HG03571 (cell line): ENCODE data around the gene SUV39H1.

Experiments used
- ATAC-seq: cut with Tn5 transposase; IDR thresholded peaks from one replicate; pipeline ENCODE4 v1.9.1; 2021; ENCODE audit not compliant: unreplicated experiment

SUV39H1 gene

DNA sequence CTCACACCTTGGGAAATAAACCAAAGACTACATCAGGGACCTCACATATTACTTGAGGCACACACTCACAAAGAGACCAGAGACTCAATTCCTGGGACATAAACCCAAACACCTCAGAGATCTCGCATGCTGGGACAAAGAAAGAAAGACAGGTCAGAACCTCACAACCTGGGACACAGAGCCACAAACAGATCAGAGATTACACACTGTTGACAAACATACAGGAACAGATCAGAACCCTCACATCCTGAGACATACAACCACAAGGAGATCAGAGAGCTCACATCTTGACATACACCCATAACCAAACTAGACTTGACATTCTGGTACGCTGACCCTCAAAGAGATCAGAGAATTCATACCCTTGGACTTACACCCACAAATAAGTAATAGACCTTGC lies 17.3 kb downstream of the SUV39H1 start:
- ATAC-seq: no peak

DNA sequence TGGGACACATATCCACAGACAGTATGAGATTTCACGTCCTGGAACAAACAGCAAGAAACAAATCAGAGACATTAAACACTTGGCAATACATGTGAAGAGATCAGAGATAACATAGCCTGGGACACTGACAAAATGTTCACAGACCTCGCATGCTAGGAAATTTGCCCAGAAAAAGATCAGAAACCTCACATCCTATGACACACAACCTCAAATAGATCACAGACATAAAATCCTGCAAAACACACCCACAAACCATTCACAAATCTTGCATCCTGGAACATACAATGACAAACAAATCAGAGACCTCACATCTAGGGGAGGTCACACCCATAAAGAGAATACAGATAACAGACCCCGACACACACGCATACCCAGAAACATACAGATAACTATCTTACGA lies 18.0 kb downstream of the SUV39H1 start:
- ATAC-seq: no peak

- ATAC-seq: no peak
Measured at GRCh38 chrX:48715072-48715471, 18.5 kb downstream of the SUV39H1 start.

- ATAC-seq: no peak
Measured at GRCh38 chrX:48715876-48716502, 19.5 kb downstream of the SUV39H1 start.

DNA sequence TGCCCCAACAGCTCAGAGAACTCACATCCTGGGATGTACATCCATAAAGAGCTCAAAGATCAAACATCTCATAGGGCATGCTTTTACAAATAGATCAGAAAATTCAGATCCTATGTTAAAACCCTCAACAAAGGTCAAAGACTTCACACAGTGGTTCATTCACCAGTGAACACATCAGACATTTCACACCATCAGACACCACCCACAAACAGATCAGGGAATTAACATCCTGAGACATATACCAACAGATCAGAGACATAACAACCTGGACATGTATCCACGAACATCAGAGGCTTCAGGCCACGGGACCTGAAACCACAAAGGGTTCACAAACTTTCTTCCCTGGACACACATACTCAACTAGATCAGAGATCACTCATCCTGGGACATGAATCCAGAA lies 23.4 kb downstream of the SUV39H1 start:
- no peak for ATAC-seq

- no peak for ATAC-seq
Measured at GRCh38 chrX:48720577-48721250, 24.2 kb downstream of the SUV39H1 start.

GRCh38 chrX:48721916-48722315 lies 25.4 kb downstream of the SUV39H1 start:
- ATAC-seq: no peak

DNA sequence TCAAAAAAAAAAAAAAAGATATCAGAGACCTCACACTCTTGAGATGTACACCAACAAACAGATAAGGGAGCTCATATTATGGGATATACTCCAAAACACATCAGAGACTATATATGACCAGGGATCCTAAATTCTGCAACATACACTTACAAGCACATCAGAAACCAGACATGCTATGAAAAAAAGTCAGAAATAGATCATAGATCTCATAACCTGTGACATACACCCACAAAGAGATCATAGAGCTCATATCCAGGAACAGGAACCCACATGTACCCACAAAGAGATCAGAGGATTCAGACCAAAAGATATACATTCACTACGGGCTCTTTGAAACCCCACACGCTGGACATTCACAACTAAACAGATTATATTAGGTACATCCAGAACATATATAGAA lies 30.1 kb downstream of the SUV39H1 start:
- ATAC-seq: no peak

GRCh38 chrX:48728653-48729052 lies 32.1 kb downstream of the SUV39H1 start:
- ATAC-seq: no peak

DNA sequence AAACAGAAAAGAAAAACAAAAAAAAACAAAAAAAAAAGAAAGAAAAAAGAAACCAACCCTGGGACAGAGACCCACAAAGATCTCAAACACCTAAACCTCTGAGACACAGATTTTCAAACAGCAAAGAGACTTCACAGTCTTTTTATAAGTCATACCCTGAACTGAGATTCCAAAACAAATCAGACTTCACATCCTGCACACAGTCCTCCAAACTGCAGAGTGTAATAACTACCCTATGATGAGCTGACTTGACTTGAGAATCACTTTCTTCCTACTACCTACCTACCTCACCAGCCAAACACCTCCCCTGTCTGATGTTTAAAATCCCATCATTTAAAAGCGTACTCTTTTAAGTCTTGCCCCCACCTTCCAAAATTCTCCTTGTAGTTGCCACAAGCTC lies 39.8 kb downstream of the SUV39H1 start:
- ATAC-seq: no peak

GRCh38 chrX:48736878-48737212 lies 40.3 kb downstream of the SUV39H1 start:
- ATAC-seq: no peak

GRCh38 chrX:48737213-48737938 lies 40.8 kb downstream of the SUV39H1 start:
- ATAC-seq: peak; percentile 98

DNA sequence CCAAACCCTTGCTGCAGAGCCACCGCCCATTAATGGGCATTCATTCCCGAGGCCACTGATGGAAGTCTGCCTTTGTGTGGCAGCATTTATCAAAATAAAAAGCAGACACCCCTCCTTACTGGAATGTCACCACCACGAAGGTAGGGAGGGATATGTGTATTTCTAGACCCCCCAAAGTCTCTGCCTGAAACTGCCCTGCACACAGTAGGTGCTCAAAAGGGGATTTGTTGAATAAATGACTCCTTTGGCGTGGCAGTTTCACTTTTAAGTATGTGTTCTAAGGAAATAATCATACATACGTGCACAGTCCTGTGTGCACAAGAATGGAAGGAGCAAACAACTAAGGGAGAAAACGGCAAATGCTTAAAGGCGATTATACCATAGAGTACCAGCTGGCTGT lies 41.4 kb downstream of the SUV39H1 start:
- no peak for ATAC-seq

- no peak for ATAC-seq
Measured at GRCh38 chrX:48741834-48742233, 45.3 kb downstream of the SUV39H1 start.

DNA sequence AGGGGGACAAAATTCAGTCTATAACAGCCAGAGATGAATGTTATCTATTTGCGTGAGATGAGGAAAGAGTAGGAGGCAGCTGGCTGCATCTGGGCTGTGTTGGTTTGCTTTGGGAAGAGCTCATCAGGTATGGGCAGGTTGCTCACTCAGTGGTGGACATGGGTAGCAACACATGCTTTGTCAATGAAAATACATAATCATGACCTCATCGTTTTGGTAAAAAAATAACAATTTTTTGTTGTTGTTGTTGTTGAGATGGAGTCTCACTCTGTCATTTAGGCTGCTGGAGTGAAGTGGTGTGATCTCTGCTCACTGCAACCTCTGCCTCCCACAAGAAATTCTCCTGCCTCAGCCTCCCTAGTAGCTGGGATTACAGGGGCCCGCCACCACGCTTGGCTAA lies 48.7 kb downstream of the SUV39H1 start:
- no peak for ATAC-seq

- ATAC-seq: no peak
Measured at GRCh38 chrX:48747415-48748016, 51.0 kb downstream of the SUV39H1 start.

GRCh38 chrX:48749182-48749581 lies 52.6 kb downstream of the SUV39H1 start:
- no peak for ATAC-seq

DNA sequence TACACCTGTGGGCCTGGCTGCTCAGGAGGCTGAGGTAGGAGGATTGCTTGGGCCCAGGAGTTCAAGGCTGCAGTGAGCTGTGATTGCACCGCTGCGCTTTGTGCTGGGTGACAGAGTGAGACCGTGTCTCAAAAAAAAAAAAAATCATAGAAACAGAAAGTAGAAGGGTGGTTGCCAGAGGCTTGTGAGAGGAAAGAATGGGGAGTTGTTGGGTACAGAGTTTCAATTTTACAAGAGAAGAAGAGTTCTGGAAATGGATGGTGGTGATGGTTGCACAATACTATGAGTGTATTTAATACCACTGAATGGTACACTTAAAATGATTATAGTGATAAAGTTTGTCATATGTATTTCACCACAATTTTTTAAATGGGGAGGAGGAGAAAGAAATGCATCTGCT lies 54.8 kb downstream of the SUV39H1 start:
- ATAC-seq: no peak

- ATAC-seq: no peak
Measured at GRCh38 chrX:48752498-48752897, 56.0 kb downstream of the SUV39H1 start.

- ATAC-seq: no peak
Measured at GRCh38 chrX:48753708-48754228, 57.2 kb downstream of the SUV39H1 start.

DNA sequence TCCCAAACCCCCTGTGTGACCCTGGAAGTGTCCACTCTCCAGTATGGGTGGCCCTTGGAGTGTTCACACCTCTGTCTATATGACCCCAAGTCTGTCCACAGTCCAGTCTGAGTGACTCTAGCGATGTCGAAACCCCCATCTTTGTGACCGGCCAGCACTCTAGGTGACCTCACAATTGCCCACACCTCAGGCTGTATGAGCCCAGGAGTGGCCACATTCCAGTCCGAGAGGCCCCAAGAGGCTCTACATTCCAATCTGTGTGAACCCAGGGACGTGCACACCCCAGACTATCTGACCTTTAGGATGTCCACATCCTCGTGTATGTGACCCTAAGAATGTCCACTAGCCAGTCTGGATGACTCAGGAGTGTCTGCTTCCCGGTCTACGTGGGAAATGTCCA lies 57.7 kb downstream of the SUV39H1 start:
- no peak for ATAC-seq
